Measurements from ENCODE around the gene C20orf204.

The C20orf204 gene

GRCh38 chr20:64075556-64075955 lies 39.6 kb downstream of the C20orf204 start:
- ChIA-PET POLR2A (ENCODE audit: low non-redundant PET) (interaction anchor here (0.5 to 1.0 kb wide), 2 partner anchors 13 to 14 kb away, joined by 3 to 8 read pairs; partner anchors contain the start of gene TCEA2), CTCF (interaction anchor here (0.7 to 2.5 kb wide), 4 partner anchors 12 to 44 kb away, joined by 3 to 10 read pairs (median 4); no protein-coding TSS in a partner anchor)
- DNase-seq (ENCODE audit: low spot score): no peak
- TF ChIP-seq CTCF (conservative IDR thresholded peaks at IDR 0.05; ENCODE audit: low read depth): no peak
- H3K27ac ChIP-seq: peak overlapping the region; percentile 47

GRCh38 chr20:64076061-64076997 lies 40.3 kb downstream of the C20orf204 start:
- POLR2A ChIA-PET (ENCODE audit: low non-redundant PET): interaction anchor here (0.5 to 1.0 kb wide), 3 partner anchors 13 to 479 kb away, joined by 3 to 8 read pairs (median 5); partner anchors contain the start of gene TCEA2
- CTCF ChIA-PET: interaction anchor here (0.9 to 2.5 kb wide), 3 partner anchors 19 to 44 kb away, joined by 4 to 10 read pairs (median 5); no protein-coding TSS in a partner anchor
- H3K27ac ChIP-seq: 0 out of 2 replicates have a peak overlapping the region, but pooled peaks have one; percentile 0
- no peak for DNase-seq (ENCODE audit: low spot score)
- TF ChIP-seq CTCF (conservative IDR thresholded peaks at IDR 0.05; ENCODE audit: low read depth): no peak

DNA sequence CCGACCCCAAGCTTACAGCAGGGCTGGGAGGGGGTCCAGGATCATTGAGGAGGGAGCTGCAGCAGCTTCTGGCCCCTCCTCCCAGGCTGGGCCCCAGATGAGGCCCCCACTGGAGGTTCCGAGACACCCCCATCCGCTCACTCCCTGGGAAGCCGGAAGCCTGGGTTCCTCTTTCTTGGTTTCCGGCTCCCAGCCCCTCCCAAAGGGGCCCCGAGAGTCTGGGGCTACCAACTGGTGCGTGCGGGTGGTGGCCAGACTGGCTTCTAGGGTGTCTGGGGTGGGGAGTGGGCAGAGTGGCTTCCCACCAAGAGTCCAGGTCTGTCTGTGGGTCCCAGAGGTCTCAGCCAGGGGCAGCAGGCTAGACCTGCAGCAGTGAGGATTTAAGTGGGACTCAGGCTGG lies 41.1 kb downstream of the C20orf204 start:
- no peak for DNase-seq (ENCODE audit: low spot score)
- no peak for TF ChIP-seq CTCF (conservative IDR thresholded peaks at IDR 0.05; ENCODE audit: low read depth)
- POLR2A ChIA-PET (ENCODE audit: low non-redundant PET): interaction anchor here (0.6 to 1.0 kb wide), 2 partner anchors 9 to 480 kb away, joined by 3 to 5 read pairs; no protein-coding TSS in a partner anchor
- CTCF ChIA-PET: interaction anchor here (2.5 kb wide), 1 partner anchor 20 kb away, joined by 10 read pairs; no protein-coding TSS in a partner anchor
- H3K27ac ChIP-seq: no peak overlapping the region

DNA sequence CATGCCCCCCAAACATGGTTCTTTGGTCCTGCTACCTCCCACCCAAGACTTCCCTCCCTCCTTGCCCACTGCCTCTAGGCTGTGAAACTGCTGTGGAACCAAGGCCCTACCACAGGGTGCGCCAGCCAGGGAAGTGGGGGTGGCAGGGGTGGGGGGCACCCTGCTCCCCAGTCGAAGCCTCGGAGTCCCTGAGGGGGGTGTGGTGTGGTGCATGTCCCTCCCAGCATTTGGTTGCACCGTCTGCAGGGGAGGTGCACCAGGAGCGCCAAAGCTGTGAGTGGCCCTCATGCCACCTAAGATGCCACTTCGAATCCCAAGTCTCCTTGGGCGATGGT lies 41.5 kb downstream of the C20orf204 start:
- DNase-seq (ENCODE audit: low spot score): no peak
- TF ChIP-seq CTCF (conservative IDR thresholded peaks at IDR 0.05; ENCODE audit: low read depth): no peak
- POLR2A ChIA-PET (ENCODE audit: low non-redundant PET): interaction anchor here (1.0 kb wide), 1 partner anchor 9 kb away, joined by 3 read pairs; no protein-coding TSS in a partner anchor
- peak overlapping the region; percentile 77 for H3K27ac ChIP-seq
- CTCF ChIA-PET: interaction anchor here (0.5 to 5.2 kb wide), 4 partner anchors 8 to 1489 kb away, joined by 4 to 38 read pairs (median 8); no protein-coding TSS in a partner anchor

DNA sequence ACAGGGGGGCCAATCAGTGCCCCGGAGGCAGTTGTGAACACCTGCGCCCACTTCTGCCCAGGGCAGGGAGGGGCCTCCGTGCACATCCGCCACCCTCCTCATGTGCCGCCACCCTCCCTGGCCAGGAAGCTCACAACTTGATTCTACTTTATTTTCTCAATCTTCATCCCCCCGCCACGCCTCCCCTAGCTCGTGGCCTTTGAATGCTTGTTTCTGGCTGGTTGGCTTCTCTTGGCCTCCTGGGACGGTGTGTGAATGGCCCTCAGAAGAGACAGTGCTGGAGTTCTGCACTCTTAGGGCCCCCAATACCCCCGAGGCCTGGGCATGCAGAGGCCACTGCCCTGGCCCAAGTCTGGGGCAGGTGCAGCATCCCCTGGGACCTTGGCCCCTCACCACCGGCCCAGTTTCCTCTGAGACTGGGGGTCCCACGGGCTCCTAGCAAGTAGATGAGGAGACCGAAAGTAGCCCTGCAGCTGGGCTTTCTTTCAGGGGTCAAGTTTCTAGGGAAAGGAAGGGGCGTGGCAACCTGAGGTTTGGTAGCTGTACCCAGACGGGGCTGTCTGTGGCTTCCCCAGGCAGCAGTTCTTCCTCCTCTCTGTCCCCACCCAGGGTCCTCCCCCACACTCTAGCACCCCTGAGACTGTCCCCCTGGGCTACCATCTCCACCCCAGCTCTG lies 42.0 kb downstream of the C20orf204 start:
- TF ChIP-seq CTCF (conservative IDR thresholded peaks at IDR 0.05; ENCODE audit: low read depth): no peak
- CTCF ChIA-PET: interaction anchor here (0.5 to 6.6 kb wide), 5 partner anchors 8 to 1490 kb away, joined by 4 to 59 read pairs (median 10); no protein-coding TSS in a partner anchor
- DNase-seq (ENCODE audit: low spot score): no peak
- H3K27ac ChIP-seq: peak overlapping the region; percentile 77
- POLR2A ChIA-PET (ENCODE audit: low non-redundant PET): interaction anchor here (1.0 kb wide), 1 partner anchor 10 kb away, joined by 3 read pairs; no protein-coding TSS in a partner anchor

- DNase-seq (ENCODE audit: low spot score): no peak
- no peak for TF ChIP-seq CTCF (conservative IDR thresholded peaks at IDR 0.05; ENCODE audit: low read depth)
- POLR2A ChIA-PET (ENCODE audit: low non-redundant PET): no interaction called here
- CTCF ChIA-PET: interaction anchor here (0.6 to 6.6 kb wide), 8 partner anchors 9 to 799 kb away, joined by 3 to 59 read pairs (median 5); no protein-coding TSS in a partner anchor
- H3K27ac ChIP-seq: peak overlapping the region; percentile 77
Measured at GRCh38 chr20:64078934-64079272, 42.9 kb downstream of the C20orf204 start.

Measured in RWPE1 (cell line).